Esophagus squamous epithelium (tissue), 5 donors: Measurements from ENCODE around the gene COG5. TPM values are rescaled to one million over a fixed set of nuclear protein-coding genes. Genes with fewer than 3 reads are reported as not detected.

Experiments
- DNase-seq: peaks from one replicate; lab custom pipeline; 2025; lab: John Stamatoyannopoulos, UW
- H3K27ac ChIP-seq, 4 donors: fragments of 200-600 bp; sonication (generic); one replicate each; pipeline ENCODE4 v1.5.1; 2016 to 2019; ENCODE audit warnings: mild to moderate bottlenecking in 1 of 4
- H3K27me3 ChIP-seq, 4 donors: fragments of 200-600 bp; sonication (generic); 1 replicate in 3 of 4; 2 replicates in 1 of 4; pipeline versions ENCODE4 v1.5.1 to v1.6.0; 2017 to 2021; ENCODE audit warnings: antibody characterized with exemption in 1 of 4
- H3K36me3 ChIP-seq, 3 donors: fragments of 200-600 bp; sonication (generic); one replicate each; pipeline ENCODE4 v1.5.1; 2016 to 2019
- H3K4me1 ChIP-seq, 3 donors: fragments of 200-600 bp; sonication (generic); one replicate each; pipeline ENCODE4 v1.5.1; 2017 to 2019
- H3K4me3 ChIP-seq, 4 donors: fragments of 200-600 bp; sonication (generic); 1 replicate in 3 of 4; 2 replicates in 1 of 4; pipeline ENCODE4 v1.5.1; 2016 to 2019; ENCODE audit warnings: mild to moderate bottlenecking in 2 of 4, moderate library complexity in 1 of 4
- H3K9me3 ChIP-seq, 3 donors: fragments of 200-600 bp; sonication (generic); one replicate each; pipeline ENCODE4 v1.5.1; 2016 to 2019
- POLR2A ChIP-seq, 4 donors: fragments of 450-650 bp; IDR thresholded peaks; one replicate each; pipeline ENCODE4 v1.6.1; 2017; ENCODE audit warnings: antibody characterized with exemption in 4 of 4, mild to moderate bottlenecking in 4 of 4, moderate library complexity in 3 of 4
- WGBS, 2 donors: methylation state at CpG; one replicate each; pipeline ENCODE4 v1.1.5; 2018; 5-methylcytosine and 5-hydroxymethylcytosine counted together
- intact Hi-C: fragments of 100-400 bp; cut with DNase I; formaldehyde crosslinking; loops from one replicate; pipeline ENCODE4 v1.15.0; 2022
- total RNA-seq, 4 donors: library from RNA; depleted of rRNA; stranded (reverse); fragments of >200 nt; gene quantifications; one replicate each; pipeline ENCODE4 v1.1.0, GENCODE V29; 2016
- TF ChIP-seq, protein P1 (sequence below), 6 experiments: fragments of 450-650 bp in 4 of 6; fragments of 200-600 bp in 2 of 6; sonication (generic) in 2 of 6; IDR thresholded peaks; one replicate each; pipeline ENCODE4 v1.5.1; 2016 to 2019; ENCODE audit warnings: antibody characterized with exemption in 6 of 6, mild to moderate bottlenecking in 4 of 6, moderate library complexity in 4 of 6
- donor health status: DM: yes; HTN: yes; CAD: no.

Gene COG5
- total RNA-seq, 4 donors from 2014 or later = 24.4 to 30.0 (median 27.2) TPM

DNA sequence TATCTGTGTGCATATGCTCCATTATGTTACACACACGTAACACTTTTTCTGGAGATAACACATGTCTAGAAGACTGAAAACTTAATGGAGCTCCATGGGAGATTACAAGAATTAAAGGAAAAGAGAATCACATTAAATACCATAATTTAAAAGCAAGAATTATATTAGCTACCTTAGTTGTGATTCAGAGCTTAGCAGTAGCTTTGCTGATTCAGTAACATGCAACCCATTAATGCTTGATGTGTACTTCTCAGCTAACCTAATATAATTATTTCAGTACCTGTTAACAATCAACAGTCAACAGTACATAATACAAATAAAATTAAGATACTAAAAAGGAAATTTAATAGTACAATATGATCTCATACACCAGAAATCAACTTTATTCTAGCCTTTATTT, 167.6 kb downstream of the COG5 start:
- intact Hi-C loops = no loop called here
- no peak for DNase-seq
- no peak overlapping the region for H3K27ac ChIP-seq
- H3K9me3 ChIP-seq = no peaks in the 10 kb centered on the region
- 90 to 95% methylated on average over 1 of the region's 1 CpG for WGBS, 2 donors
- no peaks in the 10 kb centered on the region for H3K27me3 ChIP-seq
- H3K36me3 ChIP-seq = peaks cover 0 to 6% (median 0%) of the 10 kb centered on the region in 3 donors
- TF ChIP-seq, protein P1, sequence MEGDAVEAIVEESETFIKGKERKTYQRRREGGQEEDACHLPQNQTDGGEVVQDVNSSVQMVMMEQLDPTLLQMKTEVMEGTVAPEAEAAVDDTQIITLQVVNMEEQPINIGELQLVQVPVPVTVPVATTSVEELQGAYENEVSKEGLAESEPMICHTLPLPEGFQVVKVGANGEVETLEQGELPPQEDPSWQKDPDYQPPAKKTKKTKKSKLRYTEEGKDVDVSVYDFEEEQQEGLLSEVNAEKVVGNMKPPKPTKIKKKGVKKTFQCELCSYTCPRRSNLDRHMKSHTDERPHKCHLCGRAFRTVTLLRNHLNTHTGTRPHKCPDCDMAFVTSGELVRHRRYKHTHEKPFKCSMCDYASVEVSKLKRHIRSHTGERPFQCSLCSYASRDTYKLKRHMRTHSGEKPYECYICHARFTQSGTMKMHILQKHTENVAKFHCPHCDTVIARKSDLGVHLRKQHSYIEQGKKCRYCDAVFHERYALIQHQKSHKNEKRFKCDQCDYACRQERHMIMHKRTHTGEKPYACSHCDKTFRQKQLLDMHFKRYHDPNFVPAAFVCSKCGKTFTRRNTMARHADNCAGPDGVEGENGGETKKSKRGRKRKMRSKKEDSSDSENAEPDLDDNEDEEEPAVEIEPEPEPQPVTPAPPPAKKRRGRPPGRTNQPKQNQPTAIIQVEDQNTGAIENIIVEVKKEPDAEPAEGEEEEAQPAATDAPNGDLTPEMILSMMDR (IDR thresholded peaks at IDR 0.05) = no peak
- TF ChIP-seq POLR2A (IDR thresholded peaks at IDR 0.05) = no peak
- no peak overlapping the region for H3K4me3 ChIP-seq
- H3K4me1 ChIP-seq = no peaks in the 10 kb centered on the region

DNA sequence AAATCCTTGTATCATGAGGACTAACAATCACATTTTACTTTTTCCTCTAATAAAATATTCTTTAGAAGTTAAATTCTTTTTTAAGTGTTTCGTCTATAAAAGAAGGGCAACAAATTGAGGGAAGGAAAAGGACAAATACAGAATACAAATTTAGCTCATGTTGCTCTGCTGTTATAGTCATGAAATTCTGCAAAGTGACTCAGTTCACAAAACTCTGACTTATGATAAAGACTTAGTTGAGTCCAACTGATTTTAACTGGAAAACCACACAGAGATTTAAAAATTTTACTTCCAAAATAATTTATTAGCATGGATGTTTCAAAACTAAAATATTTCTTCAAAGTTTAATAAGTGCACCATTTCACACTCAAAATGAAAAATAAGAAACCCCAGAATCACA, 168.9 kb downstream of the COG5 start:
- intact Hi-C loops = no loop called here
- no peaks in the 10 kb centered on the region for H3K27me3 ChIP-seq
- no peak overlapping the region for H3K4me3 ChIP-seq
- TF ChIP-seq POLR2A (IDR thresholded peaks at IDR 0.05) = no peak
- TF ChIP-seq, protein P1 (IDR thresholded peaks at IDR 0.05) = no peak
- H3K27ac ChIP-seq = no peak overlapping the region
- no peak for DNase-seq
- H3K36me3 ChIP-seq = peaks cover 0 to 6% (median 0%) of the 10 kb centered on the region in 3 donors
- no peaks in the 10 kb centered on the region for H3K4me1 ChIP-seq
- 85 to 88% methylated on average over 1 of the region's 1 CpG for WGBS, 2 donors
- H3K9me3 ChIP-seq = no peaks in the 10 kb centered on the region

DNA sequence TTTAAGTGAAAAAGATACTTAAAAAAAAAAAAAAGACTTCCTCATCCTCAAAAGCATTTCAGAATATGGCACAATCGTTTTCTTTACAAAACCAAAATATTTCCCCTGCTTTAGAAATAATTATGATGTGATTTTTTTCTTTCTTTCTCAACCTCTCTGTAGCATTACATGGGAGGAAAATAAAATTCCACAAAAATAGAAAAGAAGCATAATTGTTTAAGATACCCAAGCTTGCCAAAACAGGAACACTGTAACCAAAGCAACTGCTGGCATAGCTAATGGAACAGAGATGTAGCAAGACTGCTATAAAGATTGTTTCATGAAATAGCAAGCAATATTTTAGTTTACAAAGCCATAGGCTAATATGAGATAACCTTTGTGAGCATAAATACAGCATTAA, 169.4 kb downstream of the COG5 start:
- intact Hi-C loops = no loop called here
- WGBS, 2 donors = 71 to 87% methylated on average over 1 of the region's 1 CpG
- no peak for TF ChIP-seq POLR2A (IDR thresholded peaks at IDR 0.05)
- TF ChIP-seq, protein P1 (IDR thresholded peaks at IDR 0.05) = no peak

DNA sequence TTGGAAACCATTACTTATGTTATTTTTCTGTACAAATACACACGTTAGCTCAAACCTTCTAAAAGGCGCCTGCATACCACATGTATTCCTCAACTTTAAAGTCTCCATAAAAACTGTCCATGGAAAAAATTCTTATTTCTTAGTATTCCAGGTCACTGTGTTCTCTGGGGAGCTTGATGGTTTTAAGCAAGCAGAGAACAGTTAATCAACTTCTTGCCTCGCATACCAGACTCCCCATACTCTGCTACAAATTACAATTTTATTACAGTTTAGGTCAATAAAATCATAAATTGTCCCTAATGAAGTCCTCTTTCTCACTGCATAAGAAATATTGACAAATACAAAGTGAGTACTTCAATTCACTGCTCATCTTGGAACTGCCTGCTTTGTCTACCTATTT, 170.9 kb downstream of the COG5 start:
- 94% methylated on average over 3 of the region's 3 CpGs for WGBS, 2 donors
- no peak for TF ChIP-seq POLR2A (IDR thresholded peaks at IDR 0.05)
- TF ChIP-seq, protein P1 (IDR thresholded peaks at IDR 0.05) = no peak
- Histone ChIP-seq H3K4me3 (no peak overlapping the region), H3K27me3 (no peaks in the 10 kb centered on the region), H3K4me1 (no peaks in the 10 kb centered on the region), H3K27ac (no peak overlapping the region), H3K9me3 (no peaks in the 10 kb centered on the region), H3K36me3 (no peaks in the 10 kb centered on the region)
- DNase-seq = no peak
- intact Hi-C loops = no loop called here

More for the DNA sequence above, 169.4 kb downstream of the COG5 start:
- DNase-seq = no peak
- Histone ChIP-seq H3K9me3 (no peaks in the 10 kb centered on the region), H3K36me3 (peaks cover 0 to 5% (median 0%) of the 10 kb centered on the region in 3 donors), H3K27ac (no peak overlapping the region), H3K4me3 (no peak overlapping the region), H3K27me3 (no peaks in the 10 kb centered on the region), H3K4me1 (no peaks in the 10 kb centered on the region)

DNA sequence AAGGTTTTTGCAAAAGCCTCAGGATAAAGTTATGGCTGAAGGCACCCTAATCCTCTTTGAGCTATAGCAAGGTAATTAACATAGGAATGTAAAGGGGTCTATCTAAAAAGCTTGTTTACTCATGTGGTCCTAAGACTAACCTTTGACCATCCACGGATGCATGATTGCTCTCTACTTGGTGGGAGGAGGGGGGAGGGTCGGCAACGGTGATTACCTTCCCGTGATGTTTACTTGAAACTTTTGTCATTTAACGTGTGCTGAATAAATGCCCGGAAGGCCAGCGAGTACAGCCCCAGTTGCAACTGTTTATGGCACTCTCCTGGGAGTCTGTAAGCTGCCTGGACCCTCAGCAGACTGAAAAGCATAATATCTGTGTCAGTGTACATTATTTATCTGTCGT, 172.8 kb downstream of the COG5 start:
- TF ChIP-seq, protein P1 (IDR thresholded peaks at IDR 0.05) = no peak
- no peak for TF ChIP-seq POLR2A (IDR thresholded peaks at IDR 0.05)
- 71 to 82% methylated on average over 8 of the region's 8 CpGs for WGBS, 2 donors
- Histone ChIP-seq H3K4me3 (no peak overlapping the region), H3K27ac (no peak overlapping the region), H3K36me3 (no peaks in the 10 kb centered on the region), H3K9me3 (no peaks in the 10 kb centered on the region), H3K4me1 (peaks cover 0 to 10% (median 4%) of the 10 kb centered on the region in 3 donors), H3K27me3 (no peaks in the 10 kb centered on the region)
- intact Hi-C loops = no loop called here
- no peak for DNase-seq
